ENCODE measurements around the gene NDUFA7. TPM values are rescaled to one million over a fixed set of nuclear protein-coding genes. Genes with fewer than 3 reads are reported as not detected.
"Not testable (repeated sequence)": the region's sequence is repeated elsewhere in the genome, so short reads cannot be mapped to it uniquely, and the experiment has no call there.

The NDUFA7 gene
- total and polyA plus RNA-seq, 2 experiments from 2014 or later, result 17.6 to 108 TPM

DNA sequence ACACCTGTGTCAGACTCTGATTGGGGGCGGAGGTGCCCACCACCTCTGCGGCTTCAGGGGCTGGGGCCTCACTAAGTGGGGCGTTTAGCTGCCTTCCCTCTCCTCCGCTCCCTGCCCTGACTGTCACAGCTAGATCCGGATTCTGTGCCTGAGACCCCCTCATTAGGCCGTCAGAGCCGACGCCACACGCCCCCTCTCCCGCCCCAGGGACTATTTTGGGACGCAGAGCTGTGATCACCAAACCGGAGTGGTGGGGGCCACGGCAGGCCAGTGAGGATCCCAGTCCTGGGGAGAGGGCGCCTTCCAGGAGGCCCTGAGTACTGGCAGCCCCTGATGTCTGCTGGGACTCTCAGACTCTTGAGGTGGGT is 21.1 kb upstream of the NDUFA7 start:
- H4K20me1 ChIP-seq (ENCODE audit: insufficient read depth), result no peaks in the 10 kb centered on the region
- H3K4me3 ChIP-seq, result no peak overlapping the region
- H3K9me3 ChIP-seq (ENCODE audit: low read depth), result no peaks in the 10 kb centered on the region
- no peak overlapping the region for H2AFZ ChIP-seq
- no peaks in the 10 kb centered on the region for H3K9me2 ChIP-seq (ENCODE audit: insufficient read depth)
- no peaks in the 10 kb centered on the region for H3F3A ChIP-seq (ENCODE audit: insufficient read depth)
- 26 to 38% methylated on average over 11 to 14 of the region's 14 CpGs for WGBS, 2 experiments (ENCODE audit: low coverage in 1 of 2, low lambda C conversion rate in 2 of 2, missing lambda C conversion rate in 2 of 2)
- no peak for DNase-seq
- no peaks in the 10 kb centered on the region for H3K36me3 ChIP-seq (ENCODE audit: low read depth)
- H3K9ac ChIP-seq, result no peak overlapping the region
- in situ Hi-C loops (cut with MboI), result no loop called here
- TF ChIP-seq EZH2phosphoT487 (IDR thresholded peaks at IDR 0.05; ENCODE audit: insufficient read depth, low read depth) (no peak), EZH2 (IDR thresholded peaks at IDR 0.05; ENCODE audit: insufficient read depth, poor library complexity, severe bottlenecking) (no peak)
- no peak overlapping the region for H3K4me2 ChIP-seq (ENCODE audit: unreplicated experiment)
- H3K27me3 ChIP-seq (replicated peaks; ENCODE audit: insufficient read depth), result peaks cover 12% of the 10 kb centered on the region
- no peaks in the 10 kb centered on the region for H3K4me1 ChIP-seq (ENCODE audit: insufficient read depth)
- no peak overlapping the region for H3K27ac ChIP-seq
- no peaks in the 10 kb centered on the region for H3K79me2 ChIP-seq (ENCODE audit: insufficient read depth)

- in situ Hi-C loops (cut with MboI); H3K9me2 ChIP-seq (ENCODE audit: insufficient read depth); H3K36me3 ChIP-seq (ENCODE audit: low read depth); H3K27ac ChIP-seq; H4K20me1 ChIP-seq (ENCODE audit: insufficient read depth); H3K9me3 ChIP-seq (ENCODE audit: low read depth); H3K9ac ChIP-seq; H3K4me1 ChIP-seq (ENCODE audit: insufficient read depth); H3K4me3 ChIP-seq; H3F3A ChIP-seq (ENCODE audit: insufficient read depth); H3K4me2 ChIP-seq (ENCODE audit: unreplicated experiment); DNase-seq; H2AFZ ChIP-seq; H3K79me2 ChIP-seq (ENCODE audit: insufficient read depth): not testable (repeated sequence)
- 68 to 75% methylated on average over 4 of the region's 4 CpGs for whole genome bisulfite sequencing, 2 experiments (ENCODE audit: low coverage in 1 of 2, low lambda C conversion rate in 2 of 2, missing lambda C conversion rate in 2 of 2)
- H3K27me3 ChIP-seq (replicated peaks; ENCODE audit: insufficient read depth), result peaks cover 12% of the 10 kb centered on the region
These were observed 20.3 kb upstream of the NDUFA7 start for GRCh38 chr19:8341504-8341903.

DNA sequence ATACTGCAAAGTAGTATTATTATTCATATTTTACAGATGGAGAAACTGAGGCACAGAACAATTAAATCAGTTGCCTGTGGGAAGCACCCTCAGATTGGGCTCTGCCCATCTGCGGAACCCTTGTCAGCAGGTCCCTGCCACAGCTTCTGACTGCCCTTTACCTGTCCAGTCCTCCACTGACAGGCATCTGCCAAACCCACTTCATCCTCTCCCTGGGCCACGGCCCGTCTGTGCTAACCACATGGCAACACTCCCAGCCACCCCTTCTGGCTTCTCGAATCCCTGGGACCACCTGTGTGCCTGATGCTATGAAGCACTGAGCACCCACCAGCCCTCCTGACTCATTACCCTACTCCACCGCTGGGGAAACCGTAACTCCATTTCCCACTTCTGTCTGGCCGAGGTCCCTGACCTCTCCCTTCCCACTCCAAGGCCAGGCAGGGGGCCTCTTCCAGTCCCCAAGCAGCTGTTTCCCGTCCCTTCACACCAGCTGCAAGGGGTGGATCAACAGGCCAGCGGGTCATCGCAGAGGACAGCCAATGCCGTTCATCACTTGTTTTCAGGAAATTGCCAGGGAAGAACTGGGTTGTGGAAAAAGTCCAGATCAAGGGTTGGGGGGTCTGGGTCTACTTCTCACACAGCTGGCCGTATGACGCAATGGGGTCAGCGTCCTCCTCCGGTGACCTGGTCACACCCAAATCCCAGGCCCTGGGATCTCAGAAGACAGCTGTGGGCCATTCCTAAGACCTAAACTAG is 19.3 kb upstream of the NDUFA7 start:
- H3F3A ChIP-seq (ENCODE audit: insufficient read depth), result no peaks in the 10 kb centered on the region
- no peaks in the 10 kb centered on the region for H3K9me2 ChIP-seq (ENCODE audit: insufficient read depth)
- TF ChIP-seq EZH2phosphoT487 (IDR thresholded peaks at IDR 0.05; ENCODE audit: insufficient read depth, low read depth) (no peak), EZH2 (IDR thresholded peaks at IDR 0.05; ENCODE audit: insufficient read depth, poor library complexity, severe bottlenecking) (no peak)
- H3K36me3 ChIP-seq (ENCODE audit: low read depth), result no peaks in the 10 kb centered on the region
- no peak overlapping the region for H3K4me3 ChIP-seq
- H3K27me3 ChIP-seq (replicated peaks; ENCODE audit: insufficient read depth), result peaks cover 12% of the 10 kb centered on the region
- no peaks in the 10 kb centered on the region for H3K9me3 ChIP-seq (ENCODE audit: low read depth)
- no peaks in the 10 kb centered on the region for H3K79me2 ChIP-seq (ENCODE audit: insufficient read depth)
- H3K27ac ChIP-seq, result no peak overlapping the region
- H2AFZ ChIP-seq, result no peak overlapping the region
- no peak for DNase-seq
- no peaks in the 10 kb centered on the region for H4K20me1 ChIP-seq (ENCODE audit: insufficient read depth)
- 11 to 12% methylated on average over 15 of the region's 15 CpGs for WGBS, 2 experiments (ENCODE audit: low coverage in 1 of 2, low lambda C conversion rate in 2 of 2, missing lambda C conversion rate in 2 of 2)
- no peaks in the 10 kb centered on the region for H3K4me1 ChIP-seq (ENCODE audit: insufficient read depth)
- in situ Hi-C loops (cut with MboI), result no loop called here
- H3K9ac ChIP-seq, result no peak overlapping the region
- H3K4me2 ChIP-seq (ENCODE audit: unreplicated experiment), result no peak overlapping the region

DNA sequence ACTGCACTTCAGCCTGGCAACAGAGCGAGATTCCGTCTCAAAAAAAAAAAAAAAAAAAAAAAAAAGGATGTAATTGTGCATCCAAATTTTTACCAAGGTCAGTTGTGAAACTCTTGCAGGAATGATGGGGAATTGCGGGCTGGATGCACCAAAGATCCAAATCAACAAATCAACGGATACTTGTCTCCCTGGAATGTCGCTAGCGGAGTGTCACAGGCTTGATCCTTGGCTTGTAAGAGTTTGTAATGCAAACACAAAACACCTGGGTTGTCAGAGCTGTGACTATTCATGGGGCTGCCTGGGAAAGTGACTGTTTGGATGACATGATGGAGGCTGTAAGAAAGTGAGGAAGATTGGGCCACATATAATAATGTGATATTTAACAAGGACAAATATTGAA is 17.7 kb upstream of the NDUFA7 start:
- DNase-seq, result no peak
- peaks cover 20% of the 10 kb centered on the region for H3K27me3 ChIP-seq (replicated peaks; ENCODE audit: insufficient read depth)
- H3K9me3 ChIP-seq (ENCODE audit: low read depth), result no peaks in the 10 kb centered on the region
- H3K4me1 ChIP-seq (ENCODE audit: insufficient read depth), result no peaks in the 10 kb centered on the region
- no peak overlapping the region for H3K4me2 ChIP-seq (ENCODE audit: unreplicated experiment)
- 46 to 52% methylated on average over 4 to 5 of the region's 6 CpGs for WGBS, 2 experiments (ENCODE audit: low coverage in 1 of 2, low lambda C conversion rate in 2 of 2, missing lambda C conversion rate in 2 of 2)
- H3K4me3 ChIP-seq, result no peak overlapping the region
- TF ChIP-seq EZH2phosphoT487 (IDR thresholded peaks at IDR 0.05; ENCODE audit: insufficient read depth, low read depth) (no peak), EZH2 (IDR thresholded peaks at IDR 0.05; ENCODE audit: insufficient read depth, poor library complexity, severe bottlenecking) (no peak)
- no peaks in the 10 kb centered on the region for H3K36me3 ChIP-seq (ENCODE audit: low read depth)
- no peak overlapping the region for H3K9ac ChIP-seq
- in situ Hi-C loops (cut with MboI), result no loop called here
- H3K9me2 ChIP-seq (ENCODE audit: insufficient read depth), result no peaks in the 10 kb centered on the region
- no peaks in the 10 kb centered on the region for H3K79me2 ChIP-seq (ENCODE audit: insufficient read depth)
- H4K20me1 ChIP-seq (ENCODE audit: insufficient read depth), result no peaks in the 10 kb centered on the region
- no peak overlapping the region for H3K27ac ChIP-seq
- H3F3A ChIP-seq (ENCODE audit: insufficient read depth), result no peaks in the 10 kb centered on the region
- H2AFZ ChIP-seq, result no peak overlapping the region

DNA sequence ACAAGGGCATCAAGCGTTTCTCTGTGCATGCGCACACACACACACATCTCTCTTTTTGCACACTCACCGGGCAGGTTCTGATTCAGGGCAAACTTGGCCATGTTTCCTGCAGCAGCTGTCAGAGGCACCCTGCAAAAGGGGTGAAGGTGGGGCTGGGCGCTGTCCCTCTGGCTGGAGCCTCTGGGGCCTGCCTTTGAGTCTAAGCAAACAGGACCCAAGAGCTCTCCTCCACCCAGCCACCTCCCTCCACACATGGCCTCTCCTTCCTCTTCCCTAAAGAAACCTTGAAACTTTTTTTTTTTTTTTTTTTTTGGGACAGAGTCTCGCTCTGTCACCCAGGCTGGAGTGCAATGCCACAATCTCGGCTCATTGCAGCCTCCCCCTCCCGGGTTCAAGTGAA is 16.6 kb upstream of the NDUFA7 start:
- TF ChIP-seq EZH2 (IDR thresholded peaks at IDR 0.05; ENCODE audit: insufficient read depth, poor library complexity, severe bottlenecking) (no peak), EZH2phosphoT487 (IDR thresholded peaks at IDR 0.05; ENCODE audit: insufficient read depth, low read depth) (no peak)
- no peak for DNase-seq
- H3F3A ChIP-seq (ENCODE audit: insufficient read depth), result no peaks in the 10 kb centered on the region
- no peaks in the 10 kb centered on the region for H3K9me3 ChIP-seq (ENCODE audit: low read depth)
- no peaks in the 10 kb centered on the region for H3K4me1 ChIP-seq (ENCODE audit: insufficient read depth)
- H3K9ac ChIP-seq, result no peak overlapping the region
- H2AFZ ChIP-seq, result no peak overlapping the region
- H3K4me2 ChIP-seq (ENCODE audit: unreplicated experiment), result no peak overlapping the region
- in situ Hi-C loops (cut with MboI), result no loop called here
- no peak overlapping the region for H3K4me3 ChIP-seq
- H3K27ac ChIP-seq, result no peak overlapping the region
- no peaks in the 10 kb centered on the region for H3K79me2 ChIP-seq (ENCODE audit: insufficient read depth)
- H4K20me1 ChIP-seq (ENCODE audit: insufficient read depth), result no peaks in the 10 kb centered on the region
- H3K27me3 ChIP-seq (replicated peaks; ENCODE audit: insufficient read depth), result peaks cover 23% of the 10 kb centered on the region
- no peaks in the 10 kb centered on the region for H3K9me2 ChIP-seq (ENCODE audit: insufficient read depth)
- WGBS, 2 experiments (ENCODE audit: low coverage in 1 of 2, low lambda C conversion rate in 2 of 2, missing lambda C conversion rate in 2 of 2), result 75 to 76% methylated on average over 6 to 7 of the region's 7 CpGs
- no peaks in the 10 kb centered on the region for H3K36me3 ChIP-seq (ENCODE audit: low read depth)
